GM23338 (cell line): ENCODE results near the gene ITSN2. TPM values are rescaled to one million over a fixed set of nuclear protein-coding genes. Genes with fewer than 3 reads are reported as not detected.

ENCODE experiments used
- ATAC-seq: fragments of 200-7000 bp; cut with Tn5 transposase; 3 replicates; pipeline ENCODE4 v1.9.1; 2020
- DNase-seq: peaks from one replicate; pipeline ENCODE4 v3.0.0-alpha.2; 2015; ENCODE audit warnings: low spot score
- H2AFZ ChIP-seq: fragments of 200-600 bp; sonication (generic); 2 replicates; pipeline ENCODE4 v1.8.0; 2016; ENCODE audit warnings: antibody characterized with exemption, mild to moderate bottlenecking, moderate library complexity
- H3F3A ChIP-seq: fragments of 200-600 bp; sonication (generic); replicated peaks from 2 replicates; pipeline ENCODE4 v1.8.0; 2017; ENCODE audit warnings: antibody characterized with exemption, mixed run types, low read depth
- H3K27ac ChIP-seq: fragments of 200-600 bp; sonication (generic); 2 replicates; pipeline ENCODE4 v1.6.1; 2016; ENCODE audit warnings: low read depth
- H3K27me3 ChIP-seq: fragments of 200-600 bp; sonication (generic); 2 replicates; pipeline ENCODE4 v1.8.0; 2016; ENCODE audit warnings: mild to moderate bottlenecking, mixed run types, moderate library complexity; ENCODE audit not compliant: insufficient read depth
- H3K36me3 ChIP-seq: fragments of 200-600 bp; sonication (generic); 2 replicates; pipeline ENCODE4 v1.8.0; 2016; ENCODE audit warnings: mild to moderate bottlenecking; ENCODE audit not compliant: insufficient read depth
- H3K4me1 ChIP-seq: fragments of 200-600 bp; sonication (generic); 2 replicates; pipeline ENCODE4 v1.8.0; 2016; ENCODE audit warnings: mild to moderate bottlenecking, moderate library complexity; ENCODE audit not compliant: insufficient read depth
- H3K4me2 ChIP-seq: fragments of 200-600 bp; sonication (generic); 2 replicates; pipeline ENCODE4 v1.7.1; 2017; ENCODE audit warnings: mixed run types
- H3K4me3 ChIP-seq: fragments of 200-600 bp; sonication (generic); 2 replicates; pipeline ENCODE4 v1.6.1; 2016; ENCODE audit warnings: mixed run types
- H3K79me2 ChIP-seq: fragments of 200-600 bp; sonication (generic); replicated peaks from 2 replicates; pipeline ENCODE4 v1.8.0; 2017; ENCODE audit warnings: mild to moderate bottlenecking; ENCODE audit not compliant: insufficient read depth
- H3K9me2 ChIP-seq: fragments of 200-600 bp; sonication (generic); 2 replicates; pipeline ENCODE4 v1.8.0; 2017; ENCODE audit not compliant: insufficient read depth
- H4K20me1 ChIP-seq: fragments of 200-600 bp; sonication (generic); replicated peaks from 2 replicates; pipeline ENCODE4 v1.8.0; 2017; ENCODE audit warnings: mild to moderate bottlenecking; ENCODE audit not compliant: insufficient read depth
- H3K27ac Mint-ChIP-seq: 2 replicates; pipeline ENCODE4 v1.8.0; 2020; ENCODE audit warnings: inconsistent platforms, mild to moderate bottlenecking, moderate library complexity, mixed read lengths
- H3K27me3 Mint-ChIP-seq: 3 replicates; pipeline ENCODE4 v1.8.0; 2022; ENCODE audit warnings: low read depth, mild to moderate bottlenecking, moderate library complexity, mixed read lengths, inconsistent platforms; ENCODE audit not compliant: insufficient read depth, poor library complexity
- H3K36me3 Mint-ChIP-seq: 3 replicates; pipeline ENCODE4 v1.8.0; 2021; ENCODE audit warnings: low read depth, mild to moderate bottlenecking, inconsistent platforms, moderate library complexity, mixed read lengths
- H3K4me1 Mint-ChIP-seq: 3 replicates; pipeline ENCODE4 v1.8.0; 2020; ENCODE audit warnings: mild to moderate bottlenecking, inconsistent platforms, mixed read lengths
- H3K4me3 Mint-ChIP-seq: 3 replicates; pipeline ENCODE4 v1.8.0; 2021; ENCODE audit warnings: moderate library complexity, mild to moderate bottlenecking, inconsistent platforms, mixed read lengths
- H3K9me3 Mint-ChIP-seq: 3 replicates; pipeline ENCODE4 v1.8.0; 2020; ENCODE audit warnings: moderate library complexity, mild to moderate bottlenecking, inconsistent platforms, mixed read lengths
- CREB1 ChIP-seq: fragments of 250-450 bp; sonication (Bioruptor Pico); IDR thresholded peaks from 2 replicates; pipeline ENCODE4 v1.5.0; 2020; ENCODE audit warnings: low read depth, mild to moderate bottlenecking, moderate library complexity
- CTCF ChIP-seq, 2 experiments: fragments of 200-600 bp in 1 of 2; sonication (generic) in 1 of 2; conservative IDR thresholded peaks; 2 replicates each; pipeline versions ENCODE4 v1.5.1 to v1.6.1; 2016 to 2017; ENCODE audit warnings: antibody characterized with exemption in 2 of 2, low read depth in 2 of 2, mild to moderate bottlenecking in 2 of 2, moderate library complexity in 1 of 2
- ETS1 ChIP-seq: IDR thresholded peaks from 2 replicates; pipeline ENCODE4 v1.6.1; 2016; ENCODE audit warnings: antibody characterized with exemption
- EZH2phosphoT487 ChIP-seq: fragments of 200-600 bp; sonication (generic); IDR thresholded peaks from one replicate; pipeline ENCODE4 v1.8.1; 2018; ENCODE audit warnings: antibody characterized with exemption; ENCODE audit not compliant: unreplicated experiment
- JUNB ChIP-seq: IDR thresholded peaks from one replicate; pipeline ENCODE4 v1.6.1; 2016; ENCODE audit warnings: antibody characterized with exemption; ENCODE audit not compliant: unreplicated experiment
- NANOG ChIP-seq: IDR thresholded peaks from 2 replicates; pipeline ENCODE4 v1.6.1; 2016; ENCODE audit warnings: antibody characterized with exemption, borderline replicate concordance
- POLR2AphosphoS5 ChIP-seq: IDR thresholded peaks from 2 replicates; pipeline ENCODE4 v1.6.1; 2016; ENCODE audit warnings: antibody characterized with exemption, low read depth
- STAT1 ChIP-seq: IDR thresholded peaks from one replicate; pipeline ENCODE4 v1.6.1; 2016; ENCODE audit warnings: antibody characterized with exemption; ENCODE audit not compliant: unreplicated experiment
- ZNF114 ChIP-seq: fragments of 250-450 bp; sonication (Bioruptor Pico); IDR thresholded peaks from 2 replicates; pipeline ENCODE4 v1.5.0; 2020; ENCODE audit warnings: mild to moderate bottlenecking, moderate library complexity
- ZNF331 ChIP-seq: fragments of 250-450 bp; sonication (Bioruptor Pico); IDR thresholded peaks from 2 replicates; pipeline ENCODE4 v1.5.0; 2020; ENCODE audit warnings: low read depth, mild to moderate bottlenecking, moderate library complexity
- polyA plus RNA-seq: library from polyadenylated mRNA; unstranded; fragments of >200 nt; fragmentation: Nextera tagmentation; extraction: Ambion mirVana; gene quantifications from 2 replicates; pipeline ENCODE4 v1.2.1, GENCODE V29; 2016
- total RNA-seq: library from RNA; depleted of rRNA; stranded (reverse); fragments of >200 nt; shearing (Covaris generic); gene quantifications from 2 replicates; pipeline ENCODE4 v1.2.3, GENCODE V29; 2014
- TF ChIP-seq, protein P1 (sequence below): IDR thresholded peaks from one replicate; pipeline ENCODE4 v1.6.1; 2018; ENCODE audit warnings: antibody characterized with exemption; ENCODE audit not compliant: unreplicated experiment

ITSN2 gene
- total and polyA plus RNA-seq, 2 experiments from 2014 or later: 17.1 to 17.8 TPM

- H3K27ac ChIP-seq: no peak overlapping the region
- DNase-seq: no peak
- H3K27me3 ChIP-seq: peaks cover under 1% of the 10 kb centered on the region; the same call in 1 of the 2 replicates
- no peak overlapping the region for H3K4me3 ChIP-seq
- H3K79me2 ChIP-seq: peaks cover 41% of the 10 kb centered on the region
- H3F3A ChIP-seq: no peaks in the 10 kb centered on the region
- Mint-ChIP-seq H3K4me3 (no peak overlapping the region), H3K4me1 (no peaks in the 10 kb centered on the region), H3K27ac (no peak overlapping the region), H3K9me3 (no peaks in the 10 kb centered on the region), H3K27me3 (no peaks in the 10 kb centered on the region), H3K36me3 (no peaks in the 10 kb centered on the region)
- H3K9me2 ChIP-seq: no peaks in the 10 kb centered on the region
- no peaks in the 10 kb centered on the region for H3K4me1 ChIP-seq
- TF ChIP-seq EZH2phosphoT487: no peak
- no peak for TF ChIP-seq STAT1
- no peak for TF ChIP-seq POLR2AphosphoS5
- no peak for TF ChIP-seq NANOG
- no peak for TF ChIP-seq CREB1 (CRISPR knock-in tag)
- no peak for TF ChIP-seq ETS1
- TF ChIP-seq, protein P1, sequence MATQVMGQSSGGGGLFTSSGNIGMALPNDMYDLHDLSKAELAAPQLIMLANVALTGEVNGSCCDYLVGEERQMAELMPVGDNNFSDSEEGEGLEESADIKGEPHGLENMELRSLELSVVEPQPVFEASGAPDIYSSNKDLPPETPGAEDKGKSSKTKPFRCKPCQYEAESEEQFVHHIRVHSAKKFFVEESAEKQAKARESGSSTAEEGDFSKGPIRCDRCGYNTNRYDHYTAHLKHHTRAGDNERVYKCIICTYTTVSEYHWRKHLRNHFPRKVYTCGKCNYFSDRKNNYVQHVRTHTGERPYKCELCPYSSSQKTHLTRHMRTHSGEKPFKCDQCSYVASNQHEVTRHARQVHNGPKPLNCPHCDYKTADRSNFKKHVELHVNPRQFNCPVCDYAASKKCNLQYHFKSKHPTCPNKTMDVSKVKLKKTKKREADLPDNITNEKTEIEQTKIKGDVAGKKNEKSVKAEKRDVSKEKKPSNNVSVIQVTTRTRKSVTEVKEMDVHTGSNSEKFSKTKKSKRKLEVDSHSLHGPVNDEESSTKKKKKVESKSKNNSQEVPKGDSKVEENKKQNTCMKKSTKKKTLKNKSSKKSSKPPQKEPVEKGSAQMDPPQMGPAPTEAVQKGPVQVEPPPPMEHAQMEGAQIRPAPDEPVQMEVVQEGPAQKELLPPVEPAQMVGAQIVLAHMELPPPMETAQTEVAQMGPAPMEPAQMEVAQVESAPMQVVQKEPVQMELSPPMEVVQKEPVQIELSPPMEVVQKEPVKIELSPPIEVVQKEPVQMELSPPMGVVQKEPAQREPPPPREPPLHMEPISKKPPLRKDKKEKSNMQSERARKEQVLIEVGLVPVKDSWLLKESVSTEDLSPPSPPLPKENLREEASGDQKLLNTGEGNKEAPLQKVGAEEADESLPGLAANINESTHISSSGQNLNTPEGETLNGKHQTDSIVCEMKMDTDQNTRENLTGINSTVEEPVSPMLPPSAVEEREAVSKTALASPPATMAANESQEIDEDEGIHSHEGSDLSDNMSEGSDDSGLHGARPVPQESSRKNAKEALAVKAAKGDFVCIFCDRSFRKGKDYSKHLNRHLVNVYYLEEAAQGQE: no peak
- no peak for TF ChIP-seq JUNB
- TF ChIP-seq CTCF (conservative IDR thresholded peaks at IDR 0.05; ENCODE audit: low read depth in 2 of 2): no peak
- no peak for TF ChIP-seq ZNF114 (CRISPR knock-in tag)
- TF ChIP-seq ZNF331 (CRISPR knock-in tag): no peak
- H4K20me1 ChIP-seq: no peaks in the 10 kb centered on the region; the same call in 1 of the 2 replicates
- H3K4me2 ChIP-seq: no peak overlapping the region
- ATAC-seq: no peak
- H3K36me3 ChIP-seq: no peaks in the 10 kb centered on the region
- no peak overlapping the region for H2AFZ ChIP-seq
Observed at GRCh38 chr2:24353364-24353763, 7.0 kb downstream of the ITSN2 start.
